HG03378 (cell line): ENCODE measurements around the gene CD82.
"Not testable (repeated sequence)": the region's sequence is repeated elsewhere in the genome, so short reads cannot be mapped to it uniquely, and the experiment has no call there.

Source experiments
- ATAC-seq: cut with Tn5 transposase; IDR thresholded peaks from one replicate; pipeline ENCODE4 v1.9.1; 2021; ENCODE audit warnings: mild to moderate bottlenecking, moderate library complexity; ENCODE audit not compliant: unreplicated experiment

The CD82 gene

GRCh38 chr11:44533921-44534711, 31.3 kb upstream of the CD82 start:
- no peak for ATAC-seq

- ATAC-seq, result no peak
Measured at GRCh38 chr11:44535191-44535980, 30.1 kb upstream of the CD82 start.

GRCh38 chr11:44536788-44537516, 28.5 kb upstream of the CD82 start:
- ATAC-seq, result no peak

- no peak for ATAC-seq
Measured at GRCh38 chr11:44537679-44538078, 27.8 kb upstream of the CD82 start.

GRCh38 chr11:44538375-44539054, 26.9 kb upstream of the CD82 start:
- ATAC-seq, result no peak

- ATAC-seq, result no peak
Measured at GRCh38 chr11:44539971-44540370, 25.5 kb upstream of the CD82 start.

GRCh38 chr11:44540667-44541066, 24.8 kb upstream of the CD82 start:
- no peak for ATAC-seq

GRCh38 chr11:44542372-44542771, 23.1 kb upstream of the CD82 start:
- ATAC-seq, result no peak

- not testable (repeated sequence) for ATAC-seq
Measured at GRCh38 chr11:44546984-44547383, 18.5 kb upstream of the CD82 start.

- not testable (repeated sequence) for ATAC-seq
Measured at GRCh38 chr11:44547534-44547933, 17.9 kb upstream of the CD82 start.

GRCh38 chr11:44548032-44548695, 17.3 kb upstream of the CD82 start:
- no peak for ATAC-seq

GRCh38 chr11:44548961-44549749, 16.3 kb upstream of the CD82 start:
- not testable (repeated sequence) for ATAC-seq

- no peak for ATAC-seq
Measured at GRCh38 chr11:44550123-44550522, 15.3 kb upstream of the CD82 start.

GRCh38 chr11:44551456-44552139, 13.9 kb upstream of the CD82 start:
- no peak for ATAC-seq

- no peak for ATAC-seq
Measured at GRCh38 chr11:44555031-44555800, 10.2 kb upstream of the CD82 start.

GRCh38 chr11:44556735-44557409, 8.6 kb upstream of the CD82 start:
- ATAC-seq, result no peak

GRCh38 chr11:44557464-44557863, 8.0 kb upstream of the CD82 start:
- ATAC-seq, result no peak
